Prostate gland (tissue), 2 donors: Measurements from ENCODE around the gene KRTAP3-2. TPM values are rescaled to one million over a fixed set of nuclear protein-coding genes. Genes with fewer than 3 reads are reported as not detected.

Experiments
- DNase-seq: peaks from one replicate; pipeline ENCODE4 v3.0.0-alpha.2; 2019; ENCODE audit warnings: low spot score
- H3K27ac ChIP-seq, 2 donors: fragments of 200-600 bp; sonication (generic); 2 replicates each; pipeline ENCODE4 v1.5.1; 2017 to 2019
- H3K27me3 ChIP-seq: fragments of 200-600 bp; sonication (generic); replicated peaks from 2 replicates; pipeline ENCODE4 v1.5.1; 2019; ENCODE audit not compliant: insufficient read depth
- H3K36me3 ChIP-seq, 2 donors: fragments of 200-600 bp; sonication (generic); 1 replicate in 1 of 2; 2 replicates in 1 of 2; pipeline versions ENCODE4 v1.5.1 to v1.8.1; 2017 to 2019
- H3K4me1 ChIP-seq: fragments of 200-600 bp; sonication (generic); replicated peaks from 2 replicates; pipeline ENCODE4 v1.5.1; 2019
- H3K4me3 ChIP-seq, 2 donors: fragments of 200-600 bp; sonication (generic); 2 replicates each; pipeline ENCODE4 v1.5.1; 2017 to 2019
- H3K9me3 ChIP-seq: fragments of 200-600 bp; sonication (generic); 2 replicates; pipeline ENCODE4 v1.5.1; 2017
- POLR2A ChIP-seq: fragments of 450-650 bp; IDR thresholded peaks from one replicate; pipeline ENCODE4 v1.6.1; 2016; ENCODE audit warnings: antibody characterized with exemption, mild to moderate bottlenecking
- POLR2AphosphoS5 ChIP-seq: sonication (generic); formaldehyde crosslinking; IDR thresholded peaks from one replicate; pipeline ENCODE4 v1.6.1; 2017; ENCODE audit warnings: antibody characterized with exemption
- WGBS: methylation state at CpG from one replicate; pipeline ENCODE4 v1.1.5; 2018; 5-methylcytosine and 5-hydroxymethylcytosine counted together
- intact Hi-C: fragments of 100-400 bp; cut with DNase I; formaldehyde crosslinking; loops from one replicate; pipeline ENCODE4 v1.14.2; 2022
- total RNA-seq, 2 donors: library from RNA; depleted of rRNA; stranded (reverse); fragments of >200 nt; gene quantifications; one replicate each; pipeline ENCODE4 v1.1.0, GENCODE V29; 2016
- TF ChIP-seq, protein P1 (sequence below), 4 experiments: fragments of 200-600 bp in 2 of 4; fragments of 450-650 bp in 2 of 4; sonication (generic) in 2 of 4; IDR thresholded peaks; 1 replicate in 3 of 4; 2 replicates in 1 of 4; pipeline ENCODE4 v1.5.1; 2016 to 2019; ENCODE audit warnings: antibody characterized with exemption in 4 of 4, mild to moderate bottlenecking in 2 of 4, moderate library complexity in 2 of 4

KRTAP3-2 gene
- total RNA-seq, 2 donors from 2014 or later = not detected

DNA sequence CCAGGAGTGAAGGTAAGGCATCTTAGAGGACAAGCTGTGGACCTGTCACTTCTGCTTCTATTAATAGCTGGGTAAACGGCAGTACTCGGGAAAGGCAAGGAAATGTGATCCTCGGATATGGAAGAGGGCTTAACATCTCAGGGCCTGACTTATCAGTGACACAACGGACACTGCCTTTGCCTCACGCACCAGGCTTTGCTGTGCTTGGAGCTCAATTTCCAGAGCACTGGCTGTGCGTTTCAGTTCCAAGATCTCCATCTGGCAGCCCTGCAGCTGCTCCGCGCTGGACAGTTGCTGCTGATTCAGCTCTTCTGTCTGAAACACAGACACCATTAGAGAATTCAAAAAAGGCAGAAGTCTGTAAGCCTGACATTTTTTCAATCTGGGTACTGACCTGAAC is 19.1 kb downstream of the KRTAP3-2 start:
- Histone ChIP-seq H3K4me3 (no peak overlapping the region), H3K4me1 (no peaks in the 10 kb centered on the region), H3K36me3 (no peaks in the 10 kb centered on the region), H3K9me3 (no peaks in the 10 kb centered on the region), H3K27ac (no peak overlapping the region), H3K27me3 (no peaks in the 10 kb centered on the region)
- TF ChIP-seq, protein P1, sequence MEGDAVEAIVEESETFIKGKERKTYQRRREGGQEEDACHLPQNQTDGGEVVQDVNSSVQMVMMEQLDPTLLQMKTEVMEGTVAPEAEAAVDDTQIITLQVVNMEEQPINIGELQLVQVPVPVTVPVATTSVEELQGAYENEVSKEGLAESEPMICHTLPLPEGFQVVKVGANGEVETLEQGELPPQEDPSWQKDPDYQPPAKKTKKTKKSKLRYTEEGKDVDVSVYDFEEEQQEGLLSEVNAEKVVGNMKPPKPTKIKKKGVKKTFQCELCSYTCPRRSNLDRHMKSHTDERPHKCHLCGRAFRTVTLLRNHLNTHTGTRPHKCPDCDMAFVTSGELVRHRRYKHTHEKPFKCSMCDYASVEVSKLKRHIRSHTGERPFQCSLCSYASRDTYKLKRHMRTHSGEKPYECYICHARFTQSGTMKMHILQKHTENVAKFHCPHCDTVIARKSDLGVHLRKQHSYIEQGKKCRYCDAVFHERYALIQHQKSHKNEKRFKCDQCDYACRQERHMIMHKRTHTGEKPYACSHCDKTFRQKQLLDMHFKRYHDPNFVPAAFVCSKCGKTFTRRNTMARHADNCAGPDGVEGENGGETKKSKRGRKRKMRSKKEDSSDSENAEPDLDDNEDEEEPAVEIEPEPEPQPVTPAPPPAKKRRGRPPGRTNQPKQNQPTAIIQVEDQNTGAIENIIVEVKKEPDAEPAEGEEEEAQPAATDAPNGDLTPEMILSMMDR (IDR thresholded peaks at IDR 0.05) = no peak
- intact Hi-C loops = no loop called here
- 19% methylated on average over 8 of the region's 8 CpGs for WGBS
- DNase-seq = no peak

DNA sequence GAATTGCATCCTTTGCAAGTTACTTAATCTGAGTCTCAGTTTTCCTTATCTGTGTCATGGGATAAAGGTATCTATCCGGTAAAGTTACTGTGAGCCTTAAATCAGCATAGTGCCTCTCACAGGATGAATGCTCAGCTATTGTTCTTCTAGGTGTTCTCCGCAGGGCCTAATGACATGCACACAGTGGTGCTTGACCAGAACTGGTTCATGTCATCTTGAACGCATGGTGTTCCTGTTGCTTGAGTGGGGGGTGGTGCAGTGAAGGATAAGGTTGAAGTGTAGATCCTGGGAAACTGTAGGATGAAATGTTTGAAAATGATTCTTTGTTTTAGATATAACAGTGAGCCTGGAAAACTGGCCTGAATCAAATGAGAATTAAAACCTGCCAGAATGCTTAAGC is 19.6 kb downstream of the KRTAP3-2 start:
- Histone ChIP-seq H3K9me3 (no peaks in the 10 kb centered on the region), H3K4me3 (no peak overlapping the region), H3K4me1 (no peaks in the 10 kb centered on the region), H3K27ac (no peak overlapping the region), H3K27me3 (no peaks in the 10 kb centered on the region), H3K36me3 (no peaks in the 10 kb centered on the region)
- intact Hi-C loops = no loop called here
- DNase-seq = no peak
- WGBS = 92% methylated on average over 3 of the region's 3 CpGs
- no peak for TF ChIP-seq POLR2AphosphoS5
- TF ChIP-seq POLR2A = no peak
- TF ChIP-seq, protein P1 (IDR thresholded peaks at IDR 0.05) = no peak

DNA sequence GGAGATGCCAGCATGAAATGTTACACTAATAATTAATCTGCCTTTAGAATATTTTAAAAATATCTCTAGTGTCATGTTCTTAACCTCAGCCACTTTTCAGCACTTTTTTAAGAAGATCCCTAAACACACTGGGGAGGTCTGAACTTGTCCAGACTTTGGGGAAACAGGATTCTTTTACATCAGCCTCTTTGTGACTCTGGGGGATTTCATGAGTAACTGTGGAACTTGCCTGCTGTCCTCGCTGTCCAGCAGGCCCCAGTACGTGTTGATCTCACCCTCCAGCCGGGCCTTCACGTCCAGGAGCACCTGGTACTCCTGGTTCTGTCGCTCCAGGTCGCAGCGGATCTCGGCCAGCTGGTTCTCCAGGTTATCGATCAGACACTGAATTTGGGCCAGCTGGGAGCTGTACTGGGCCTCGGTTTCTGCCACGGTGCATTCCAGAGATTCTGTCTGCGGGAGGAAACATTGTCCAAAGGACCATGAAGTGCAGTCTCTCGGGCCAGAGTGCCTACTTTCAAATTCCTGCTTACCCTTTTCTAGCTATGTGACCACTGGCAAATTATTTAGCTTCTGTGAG is 21.0 kb downstream of the KRTAP3-2 start:
- no peaks in the 10 kb centered on the region for H3K9me3 ChIP-seq
- DNase-seq = no peak
- no peak overlapping the region for H3K4me3 ChIP-seq
- WGBS = 40% methylated on average over 13 of the region's 13 CpGs
- H3K36me3 ChIP-seq = no peaks in the 10 kb centered on the region
- intact Hi-C loops = no loop called here
- peak overlapping the region; percentile 32 to 51 for H3K27ac ChIP-seq
- H3K4me1 ChIP-seq = no peaks in the 10 kb centered on the region
- no peaks in the 10 kb centered on the region for H3K27me3 ChIP-seq
- peak; percentile 5 for TF ChIP-seq POLR2AphosphoS5
- TF ChIP-seq POLR2A = no peak
- TF ChIP-seq, protein P1 (IDR thresholded peaks at IDR 0.05) = no peak

DNA sequence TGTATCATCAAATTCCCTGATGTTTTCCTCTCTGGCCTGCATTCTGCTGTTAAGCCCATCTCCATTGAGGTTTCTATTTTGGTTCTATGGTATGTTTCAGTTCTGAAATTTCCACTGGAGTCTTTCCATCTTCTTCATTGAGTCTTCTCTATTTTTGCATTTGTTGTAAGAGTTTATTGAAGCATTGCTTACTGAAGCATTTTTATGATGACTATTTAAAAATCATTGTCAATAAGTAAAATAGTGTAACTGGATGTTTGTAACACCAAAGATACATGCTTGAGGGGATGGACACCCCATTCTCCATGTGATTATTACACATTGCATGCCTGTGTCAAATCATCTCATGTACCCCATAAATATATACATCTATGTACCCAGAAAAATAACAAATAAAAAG is 24.2 kb downstream of the KRTAP3-2 start:
- Histone ChIP-seq H3K9me3 (no peaks in the 10 kb centered on the region), H3K4me3 (no peak overlapping the region), H3K27ac (no peak overlapping the region), H3K27me3 (no peaks in the 10 kb centered on the region), H3K4me1 (no peaks in the 10 kb centered on the region), H3K36me3 (no peaks in the 10 kb centered on the region)
- no peak for DNase-seq
- intact Hi-C loops = no loop called here
- no peak for TF ChIP-seq POLR2A
- TF ChIP-seq POLR2AphosphoS5 = no peak
- TF ChIP-seq, protein P1 (IDR thresholded peaks at IDR 0.05) = no peak

DNA sequence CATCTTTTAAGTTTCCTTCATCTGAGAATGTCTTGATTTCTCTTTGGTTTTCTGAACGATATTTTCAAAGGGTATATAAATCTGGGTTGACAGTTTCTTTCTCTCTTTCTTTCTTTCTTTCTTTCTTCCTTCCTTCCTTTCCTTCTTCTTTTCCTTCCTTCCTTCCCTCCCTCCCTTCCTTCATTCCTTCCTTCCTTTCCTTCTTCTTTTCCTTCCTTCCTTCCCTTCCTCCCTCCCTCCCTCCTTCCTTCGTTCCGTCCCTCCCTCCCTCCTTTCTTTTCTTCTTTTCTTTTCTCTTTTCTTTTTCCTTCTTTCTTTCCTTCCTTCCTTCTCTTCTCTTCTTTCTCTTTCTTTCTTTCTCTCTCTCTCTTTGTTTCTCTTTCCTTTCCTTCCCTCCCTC is 25.3 kb downstream of the KRTAP3-2 start:
- H3K27ac ChIP-seq = no peak overlapping the region
- TF ChIP-seq POLR2A = no peak
- DNase-seq = no peak
- H3K4me1 ChIP-seq = no peaks in the 10 kb centered on the region
- no peaks in the 10 kb centered on the region for H3K9me3 ChIP-seq
- no peaks in the 10 kb centered on the region for H3K36me3 ChIP-seq
- intact Hi-C loops = no loop called here
- no peaks in the 10 kb centered on the region for H3K27me3 ChIP-seq
- no peak overlapping the region for H3K4me3 ChIP-seq
- 93% methylated on average over 3 of the region's 3 CpGs for WGBS
